HUES6 (cell line): Measurements from ENCODE around the gene TMEM119.
"Not testable (repeated sequence)": the region's sequence is repeated elsewhere in the genome, so short reads cannot be mapped to it uniquely, and the experiment has no call there.

Source experiments
- H3K27ac ChIP-seq: 2 replicates; pipeline ENCODE4 v1.7.0; 2013; ENCODE audit warnings: low read depth, mild to moderate bottlenecking, low read length, inconsistent platforms
- H3K27me3 ChIP-seq: 2 replicates; pipeline ENCODE4 v1.6.1; 2013; ENCODE audit warnings: low read length; ENCODE audit not compliant: control insufficient read depth, insufficient read depth
- H3K36me3 ChIP-seq: 2 replicates; pipeline ENCODE4 v1.6.1; 2013; ENCODE audit warnings: low read length; ENCODE audit not compliant: control insufficient read depth, insufficient read depth
- H3K4me1 ChIP-seq: 2 replicates; pipeline ENCODE4 v1.6.1; 2013; ENCODE audit warnings: low read length; ENCODE audit not compliant: control insufficient read depth, insufficient read depth
- H3K4me3 ChIP-seq: 2 replicates; pipeline ENCODE4 v1.5.1; 2013; ENCODE audit warnings: low read depth, low read length
- H3K9ac ChIP-seq: one replicate; pipeline ENCODE4 v1.6.1; 2013; ENCODE audit warnings: mild to moderate bottlenecking, low read length
- H3K9me3 ChIP-seq: 2 replicates; pipeline ENCODE4 v1.6.1; 2013; ENCODE audit warnings: low read depth, low read length; ENCODE audit not compliant: control insufficient read depth, insufficient read depth

TMEM119 gene

GRCh38 chr12:108620236-108620879 is 22.5 kb upstream of the TMEM119 start:
- Histone ChIP-seq H3K9ac (no peak overlapping the region), H3K36me3 (no peaks in the 10 kb centered on the region), H3K27me3 (no peaks in the 10 kb centered on the region), H3K27ac (no peak overlapping the region), H3K4me1 (peaks cover 15% of the 10 kb centered on the region), H3K9me3 (peaks cover 6% of the 10 kb centered on the region; the same call in 1 of the 2 replicates), H3K4me3 (no peak overlapping the region)

- H3K27ac ChIP-seq, result no peak overlapping the region
- H3K4me1 ChIP-seq, result peaks cover 12% of the 10 kb centered on the region; the same call in 1 of the 2 replicates
- H3K27me3 ChIP-seq, result no peaks in the 10 kb centered on the region
- H3K4me3 ChIP-seq, result no peak overlapping the region
- H3K36me3 ChIP-seq, result no peaks in the 10 kb centered on the region
- peaks cover 6% of the 10 kb centered on the region; the same call in 1 of the 2 replicates for H3K9me3 ChIP-seq
- no peak overlapping the region for H3K9ac ChIP-seq
Measured at GRCh38 chr12:108619369-108620160, 21.7 kb upstream of the TMEM119 start.

DNA sequence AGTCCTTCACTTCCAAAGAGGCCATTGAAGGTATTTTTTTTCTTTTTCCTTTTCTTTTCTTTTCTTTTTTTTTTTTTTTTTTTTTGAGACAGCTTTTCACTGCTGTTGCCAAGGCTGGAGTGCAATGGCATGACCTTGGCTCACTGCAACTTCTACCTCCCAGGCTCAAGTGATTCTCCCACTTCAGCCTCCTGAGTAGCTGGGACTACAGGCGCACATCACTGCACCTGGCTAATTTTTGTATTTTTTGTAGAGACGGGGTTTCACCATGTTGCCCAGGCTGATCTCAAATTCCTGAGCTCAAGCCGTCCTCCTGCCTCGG is 21.0 kb upstream of the TMEM119 start:
- peaks cover 12% of the 10 kb centered on the region; the same call in 1 of the 2 replicates for H3K4me1 ChIP-seq
- not testable (repeated sequence) for H3K36me3 ChIP-seq, H3K9ac ChIP-seq, H3K4me3 ChIP-seq, H3K9me3 ChIP-seq, H3K27me3 ChIP-seq, H3K27ac ChIP-seq

DNA sequence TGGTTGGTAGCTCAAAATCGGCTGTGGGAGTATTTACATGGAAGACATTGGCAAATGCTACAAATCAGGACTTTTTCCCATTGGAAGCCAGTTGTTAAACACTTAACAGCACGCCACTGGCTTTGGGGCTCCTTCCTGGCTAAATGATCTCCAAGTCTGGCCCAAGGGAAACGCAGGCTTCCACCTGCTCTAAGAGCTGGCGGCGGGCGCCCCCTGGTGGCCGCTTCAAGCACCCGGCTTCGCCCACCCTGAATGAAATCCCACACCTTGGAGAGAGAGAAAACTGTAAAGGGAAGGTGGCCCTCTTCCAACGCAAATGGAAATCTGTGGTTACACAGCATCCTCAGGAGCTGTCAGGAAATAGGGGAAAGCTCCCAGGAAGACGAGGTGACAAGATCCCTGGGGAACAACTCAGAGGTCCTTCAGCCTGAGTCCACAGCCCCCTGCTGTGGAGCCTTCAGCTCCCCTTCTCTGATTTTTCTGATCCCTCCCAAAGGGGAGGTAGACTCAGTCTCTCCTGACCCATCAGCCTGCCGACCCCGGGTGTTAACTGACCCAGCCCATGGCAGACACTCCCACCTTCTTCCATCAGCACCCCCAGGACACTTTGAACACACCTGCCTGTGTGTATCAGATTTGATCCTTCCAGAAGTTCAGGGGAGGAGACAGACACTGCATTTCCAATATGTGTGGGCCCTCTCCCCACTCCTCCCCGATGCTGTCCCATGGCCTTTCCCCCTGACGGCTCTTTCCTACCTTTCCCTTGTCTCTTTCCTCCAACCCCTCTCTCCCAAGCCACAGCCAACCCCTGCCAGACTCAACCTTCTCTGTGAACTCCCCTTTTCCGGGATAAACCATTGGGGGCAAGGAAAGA is 20.4 kb upstream of the TMEM119 start:
- no peaks in the 10 kb centered on the region for H3K27me3 ChIP-seq
- H3K4me3 ChIP-seq, result no peak overlapping the region
- no peak overlapping the region for H3K9ac ChIP-seq
- H3K36me3 ChIP-seq, result no peaks in the 10 kb centered on the region
- H3K4me1 ChIP-seq, result peaks cover 16% of the 10 kb centered on the region; the same call in 1 of the 2 replicates
- H3K27ac ChIP-seq, result no peak overlapping the region
- H3K9me3 ChIP-seq, result peaks cover 6% of the 10 kb centered on the region; the same call in 1 of the 2 replicates

DNA sequence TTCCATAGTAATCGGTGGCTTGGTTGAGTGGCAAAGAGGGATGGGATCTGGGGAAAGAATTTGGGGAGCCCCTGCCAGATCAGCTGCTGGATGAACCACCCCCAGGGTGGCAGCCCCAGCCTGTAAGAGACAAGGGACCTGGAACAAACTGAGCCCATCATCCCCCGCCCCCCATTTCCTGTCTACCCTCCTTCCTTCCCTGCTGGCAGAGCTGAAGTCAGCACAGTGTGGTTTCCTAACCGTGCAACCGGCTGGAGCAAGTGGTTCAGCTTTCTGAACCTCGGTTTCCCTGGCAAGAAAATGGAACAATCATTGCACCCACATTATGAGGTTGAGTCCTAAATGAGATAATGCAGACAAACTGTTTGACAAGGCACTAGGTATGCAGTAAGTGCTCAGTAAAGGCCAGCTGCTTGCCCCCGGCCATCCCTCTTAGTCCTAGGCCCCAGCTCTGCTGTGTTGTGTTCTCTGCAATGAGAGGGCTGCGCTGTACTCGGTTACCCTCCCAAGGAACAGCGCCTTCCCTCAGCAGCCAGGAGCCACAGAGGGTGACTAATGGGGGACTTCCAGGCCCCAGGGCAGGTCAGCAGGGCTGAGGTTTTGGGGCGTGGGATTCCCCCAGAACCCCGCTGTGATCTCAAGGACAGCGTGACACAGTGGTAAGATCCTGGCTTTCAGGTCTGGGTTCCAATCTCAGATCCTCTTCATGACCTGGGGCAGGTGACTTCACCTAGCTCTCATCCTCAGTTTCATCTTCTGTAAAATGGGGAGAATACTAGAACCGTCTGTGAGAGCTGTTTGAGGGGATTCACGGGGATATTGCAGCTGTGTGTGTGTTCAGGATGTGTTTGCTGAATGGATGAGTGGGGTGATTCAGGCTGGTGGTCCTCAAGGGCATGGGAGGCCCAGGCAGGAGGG is 19.3 kb upstream of the TMEM119 start:
- Histone ChIP-seq H3K4me1 (peaks cover 21% of the 10 kb centered on the region; the same call in 1 of the 2 replicates), H3K4me3 (no peak overlapping the region), H3K36me3 (no peaks in the 10 kb centered on the region), H3K9me3 (peaks cover 6% of the 10 kb centered on the region; the same call in 1 of the 2 replicates), H3K27ac (no peak overlapping the region), H3K9ac (no peak overlapping the region), H3K27me3 (no peaks in the 10 kb centered on the region)

GRCh38 chr12:108616359-108616758 is 18.5 kb upstream of the TMEM119 start:
- peaks cover 6% of the 10 kb centered on the region; the same call in 1 of the 2 replicates for H3K9me3 ChIP-seq
- no peak overlapping the region for H3K4me3 ChIP-seq
- no peak overlapping the region for H3K27ac ChIP-seq
- H3K36me3 ChIP-seq, result no peaks in the 10 kb centered on the region
- H3K9ac ChIP-seq, result no peak overlapping the region
- peaks cover 20% of the 10 kb centered on the region; the same call in 1 of the 2 replicates for H3K4me1 ChIP-seq
- H3K27me3 ChIP-seq, result no peaks in the 10 kb centered on the region

DNA sequence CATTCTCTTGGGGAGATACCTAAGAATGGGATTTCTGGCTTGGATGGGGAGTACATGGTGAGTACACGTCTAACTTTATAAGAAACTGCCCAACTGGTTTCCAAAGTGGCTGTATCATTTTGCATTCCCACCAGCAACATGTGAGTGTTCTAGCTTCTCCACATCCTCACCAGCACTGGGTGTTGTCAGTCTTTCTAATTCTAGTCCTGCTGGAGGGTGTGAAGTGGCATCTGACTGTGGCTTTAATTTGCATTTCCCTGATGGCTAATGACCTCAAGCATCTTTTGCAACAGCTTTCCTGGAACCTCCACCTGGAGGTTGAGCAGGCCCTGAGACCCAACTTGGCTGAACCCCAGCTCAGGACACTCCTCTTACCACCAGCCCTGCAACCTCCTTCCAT is 18.0 kb upstream of the TMEM119 start:
- Histone ChIP-seq H3K4me3 (no peak overlapping the region), H3K27ac (no peak overlapping the region), H3K27me3 (no peaks in the 10 kb centered on the region), H3K36me3 (no peaks in the 10 kb centered on the region), H3K9ac (no peak overlapping the region), H3K9me3 (peaks cover 6% of the 10 kb centered on the region; the same call in 1 of the 2 replicates), H3K4me1 (peaks cover 20% of the 10 kb centered on the region; the same call in 1 of the 2 replicates)

- Histone ChIP-seq H3K9me3 (peaks cover 6% of the 10 kb centered on the region; the same call in 1 of the 2 replicates), H3K9ac (no peak overlapping the region), H3K27ac (no peak overlapping the region), H3K36me3 (no peaks in the 10 kb centered on the region), H3K4me3 (no peak overlapping the region), H3K4me1 (peaks cover 20% of the 10 kb centered on the region; the same call in 1 of the 2 replicates), H3K27me3 (no peaks in the 10 kb centered on the region)
Measured at GRCh38 chr12:108614639-108615038, 16.8 kb upstream of the TMEM119 start.

- Histone ChIP-seq H3K9me3 (peaks cover 6% of the 10 kb centered on the region; the same call in 1 of the 2 replicates), H3K9ac (no peak overlapping the region), H3K4me3 (no peak overlapping the region), H3K27me3 (no peaks in the 10 kb centered on the region), H3K36me3 (no peaks in the 10 kb centered on the region), H3K27ac (no peak overlapping the region), H3K4me1 (peaks cover 20% of the 10 kb centered on the region; the same call in 1 of the 2 replicates)
Measured at GRCh38 chr12:108614041-108614440, 16.2 kb upstream of the TMEM119 start.

- H3K9ac ChIP-seq, result no peak overlapping the region
- H3K36me3 ChIP-seq, result no peaks in the 10 kb centered on the region
- no peaks in the 10 kb centered on the region for H3K27me3 ChIP-seq
- H3K9me3 ChIP-seq, result peaks cover 6% of the 10 kb centered on the region; the same call in 1 of the 2 replicates
- H3K4me1 ChIP-seq, result peaks cover 17% of the 10 kb centered on the region; the same call in 1 of the 2 replicates
- no peak overlapping the region for H3K4me3 ChIP-seq
- no peak overlapping the region for H3K27ac ChIP-seq
Measured at GRCh38 chr12:108613548-108613947, 15.7 kb upstream of the TMEM119 start.
